ENCODE results near the gene ARHGEF3.

GRCh38 chr3:56683122-56683817 is 118.5 kb downstream of the ARHGEF3 start, which contains the start of gene TASOR:
- TF ChIP-seq, protein P1, sequence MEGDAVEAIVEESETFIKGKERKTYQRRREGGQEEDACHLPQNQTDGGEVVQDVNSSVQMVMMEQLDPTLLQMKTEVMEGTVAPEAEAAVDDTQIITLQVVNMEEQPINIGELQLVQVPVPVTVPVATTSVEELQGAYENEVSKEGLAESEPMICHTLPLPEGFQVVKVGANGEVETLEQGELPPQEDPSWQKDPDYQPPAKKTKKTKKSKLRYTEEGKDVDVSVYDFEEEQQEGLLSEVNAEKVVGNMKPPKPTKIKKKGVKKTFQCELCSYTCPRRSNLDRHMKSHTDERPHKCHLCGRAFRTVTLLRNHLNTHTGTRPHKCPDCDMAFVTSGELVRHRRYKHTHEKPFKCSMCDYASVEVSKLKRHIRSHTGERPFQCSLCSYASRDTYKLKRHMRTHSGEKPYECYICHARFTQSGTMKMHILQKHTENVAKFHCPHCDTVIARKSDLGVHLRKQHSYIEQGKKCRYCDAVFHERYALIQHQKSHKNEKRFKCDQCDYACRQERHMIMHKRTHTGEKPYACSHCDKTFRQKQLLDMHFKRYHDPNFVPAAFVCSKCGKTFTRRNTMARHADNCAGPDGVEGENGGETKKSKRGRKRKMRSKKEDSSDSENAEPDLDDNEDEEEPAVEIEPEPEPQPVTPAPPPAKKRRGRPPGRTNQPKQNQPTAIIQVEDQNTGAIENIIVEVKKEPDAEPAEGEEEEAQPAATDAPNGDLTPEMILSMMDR (IDR thresholded peaks at IDR 0.05; ENCODE audit: low read length) = no peak
- TF ChIP-seq EZH2phosphoT487 (IDR thresholded peaks at IDR 0.05; ENCODE audit: low read length) (no peak), EZH2 (optimal IDR thresholded peaks at IDR 0.05; ENCODE audit: low read depth, low read length) (no peak)

All from MM.1S (cell line).